HG03439 (cell line): ENCODE results near the gene LAMA5.

ENCODE experiments used
- ATAC-seq: cut with Tn5 transposase; IDR thresholded peaks from one replicate; pipeline ENCODE4 v1.9.1; 2021; ENCODE audit warnings: mild to moderate bottlenecking, moderate library complexity; ENCODE audit not compliant: unreplicated experiment

The LAMA5 gene

GRCh38 chr20:62318400-62319345 lies 48.4 kb downstream of the LAMA5 start:
- no peak for ATAC-seq

GRCh38 chr20:62317167-62317655 lies 49.9 kb downstream of the LAMA5 start:
- no peak for ATAC-seq

- no peak for ATAC-seq
These were observed 50.6 kb downstream of the LAMA5 start for GRCh38 chr20:62316331-62317166.

- ATAC-seq = no peak
These were observed 51.3 kb downstream of the LAMA5 start for GRCh38 chr20:62315773-62316172.

GRCh38 chr20:62314711-62315302 lies 52.3 kb downstream of the LAMA5 start:
- no peak for ATAC-seq

GRCh38 chr20:62314339-62314638 lies 52.8 kb downstream of the LAMA5 start:
- ATAC-seq = no peak

GRCh38 chr20:62313460-62314338 lies 53.4 kb downstream of the LAMA5 start:
- ATAC-seq = no peak

- no peak for ATAC-seq
These were observed 54.1 kb downstream of the LAMA5 start for GRCh38 chr20:62313021-62313420.

GRCh38 chr20:62312662-62312977 lies 54.5 kb downstream of the LAMA5 start:
- no peak for ATAC-seq

- no peak for ATAC-seq
These were observed 55.1 kb downstream of the LAMA5 start for GRCh38 chr20:62311832-62312661.

GRCh38 chr20:62311150-62311549 lies 56.0 kb downstream of the LAMA5 start:
- ATAC-seq = no peak

- no peak for ATAC-seq
These were observed 56.4 kb downstream of the LAMA5 start for GRCh38 chr20:62310757-62311121.

- ATAC-seq = no peak
These were observed 57.0 kb downstream of the LAMA5 start for GRCh38 chr20:62309947-62310756.

- no peak for ATAC-seq
These were observed 57.7 kb downstream of the LAMA5 start for GRCh38 chr20:62309198-62309944.

- ATAC-seq = no peak
These were observed 58.9 kb downstream of the LAMA5 start for GRCh38 chr20:62308102-62308822.

GRCh38 chr20:62307226-62308101 lies 59.6 kb downstream of the LAMA5 start:
- ATAC-seq = no peak
